Colonic mucosa (tissue), 4 donors: ENCODE measurements around the gene TRPM3. TPM values are rescaled to one million over a fixed set of nuclear protein-coding genes. Genes with fewer than 3 reads are reported as not detected.

Experiments used
- DNase-seq: peaks from one replicate; pipeline ENCODE4 v3.0.0-alpha.2; 2020
- H3K27ac ChIP-seq: fragments of 200-600 bp; one replicate; pipeline ENCODE4 v1.8.0; 2021
- H3K27me3 ChIP-seq: fragments of 200-600 bp; one replicate; pipeline ENCODE4 v1.8.0; 2021
- H3K36me3 ChIP-seq: fragments of 200-600 bp; one replicate; pipeline ENCODE4 v1.8.0; 2021
- H3K4me1 ChIP-seq: fragments of 200-600 bp; one replicate; pipeline ENCODE4 v1.8.0; 2021; ENCODE audit warnings: mild to moderate bottlenecking
- H3K4me3 ChIP-seq: fragments of 200-600 bp; one replicate; pipeline ENCODE4 v1.8.0; 2021
- H3K9ac ChIP-seq, 2 donors: one replicate each; pipeline ENCODE4 v1.7.0; 2013; ENCODE audit warnings: control low read depth in 2 of 2, low read depth in 2 of 2, low read length in 2 of 2
- H3K9me3 ChIP-seq: fragments of 200-600 bp; one replicate; pipeline ENCODE4 v1.8.0; 2021
- CTCF ChIP-seq: fragments of 200-600 bp; IDR thresholded peaks from one replicate; pipeline ENCODE4 v1.8.0; 2022; ENCODE audit warnings: antibody characterized with exemption, mild to moderate bottlenecking
- intact Hi-C: fragments of 100-400 bp; cut with DNase I; formaldehyde crosslinking; loops from one replicate; pipeline ENCODE4 v1.14.1; 2022
- total RNA-seq, 2 donors: library from RNA; stranded (reverse); fragmentation: NEBNext Ultra II Directional in 1 of 2; extraction: Animal tissue kit (Norgen Biotek cat#: 25700) in 1 of 2; gene quantifications; one replicate each; pipeline ENCODE4 v1.2.1, GENCODE V29; 2021
- donor health status: healthy.
- donor health status: DM: no; HTN: no; CAD: no.
- donor health status: DM: no; HTN: no; CAD: no.

The TRPM3 gene
- total RNA-seq, 2 donors from 2014 or later, result 0.32 to 0.35 TPM

GRCh38 chr9:70798018-70798417 is 323.4 kb downstream of the TRPM3 start:
- H3K9ac ChIP-seq, result no peak overlapping the region
- no peak overlapping the region for H3K4me3 ChIP-seq
- no peaks in the 10 kb centered on the region for H3K27me3 ChIP-seq
- no peaks in the 10 kb centered on the region for H3K9me3 ChIP-seq
- no peaks in the 10 kb centered on the region for H3K36me3 ChIP-seq
- no peak overlapping the region for H3K27ac ChIP-seq
- intact Hi-C loops, result no loop called here
- TF ChIP-seq CTCF, result no peak
- DNase-seq, result no peak
- H3K4me1 ChIP-seq, result no peaks in the 10 kb centered on the region

GRCh38 chr9:70795841-70796240 is 325.6 kb downstream of the TRPM3 start:
- Histone ChIP-seq H3K27ac (no peak overlapping the region), H3K4me3 (no peak overlapping the region), H3K9ac (no peak overlapping the region), H3K9me3 (no peaks in the 10 kb centered on the region), H3K27me3 (no peaks in the 10 kb centered on the region), H3K4me1 (no peaks in the 10 kb centered on the region), H3K36me3 (no peaks in the 10 kb centered on the region)
- no peak for TF ChIP-seq CTCF
- DNase-seq, result no peak
- intact Hi-C loops, result no loop called here

GRCh38 chr9:70792796-70793195 is 328.6 kb downstream of the TRPM3 start:
- H3K36me3 ChIP-seq, result no peaks in the 10 kb centered on the region
- no peak for TF ChIP-seq CTCF
- intact Hi-C loops, result no loop called here

GRCh38 chr9:70791936-70792335 is 329.5 kb downstream of the TRPM3 start:
- Histone ChIP-seq H3K4me1 (no peaks in the 10 kb centered on the region), H3K27ac (no peak overlapping the region), H3K27me3 (no peaks in the 10 kb centered on the region), H3K9me3 (no peaks in the 10 kb centered on the region), H3K36me3 (no peaks in the 10 kb centered on the region), H3K9ac (no peak overlapping the region), H3K4me3 (no peak overlapping the region)
- intact Hi-C loops, result no loop called here
- TF ChIP-seq CTCF, result no peak
- DNase-seq, result no peak

More at GRCh38 chr9:70792796-70793195, 328.6 kb downstream of the TRPM3 start:
- no peak overlapping the region for H3K9ac ChIP-seq
- H3K27me3 ChIP-seq, result no peaks in the 10 kb centered on the region
- H3K4me1 ChIP-seq, result no peaks in the 10 kb centered on the region
- H3K4me3 ChIP-seq, result no peak overlapping the region
- DNase-seq, result no peak
- no peaks in the 10 kb centered on the region for H3K9me3 ChIP-seq
- no peak overlapping the region for H3K27ac ChIP-seq

- H3K4me3 ChIP-seq, result no peak overlapping the region
- no peak overlapping the region for H3K9ac ChIP-seq
- H3K27me3 ChIP-seq, result no peaks in the 10 kb centered on the region
- no peak for TF ChIP-seq CTCF
- intact Hi-C loops, result loop anchor here (2.0 kb wide), 1 partner anchor 30 kb away; no protein-coding TSS in a partner anchor
- no peaks in the 10 kb centered on the region for H3K9me3 ChIP-seq
- H3K27ac ChIP-seq, result no peak overlapping the region
- DNase-seq, result no peak
- H3K36me3 ChIP-seq, result no peaks in the 10 kb centered on the region
- H3K4me1 ChIP-seq, result no peaks in the 10 kb centered on the region
These were observed 332.3 kb downstream of the TRPM3 start for GRCh38 chr9:70789086-70789485.

- Histone ChIP-seq H3K9me3 (no peaks in the 10 kb centered on the region), H3K27me3 (no peaks in the 10 kb centered on the region), H3K4me1 (no peaks in the 10 kb centered on the region), H3K9ac (no peak overlapping the region), H3K4me3 (no peak overlapping the region), H3K36me3 (no peaks in the 10 kb centered on the region), H3K27ac (no peak overlapping the region)
- TF ChIP-seq CTCF, result no peak
- intact Hi-C loops, result no loop called here
- no peak for DNase-seq
These were observed 337.0 kb downstream of the TRPM3 start for GRCh38 chr9:70784456-70784855.
